NT2/D1 (cell line): ENCODE data around the gene YOD1.

Experiments used
- DNase-seq: peaks from one replicate; pipeline ENCODE4 v3.0.0-alpha.2; 2011; ENCODE audit warnings: low read depth, low spot score
- H3K27me3 ChIP-seq: 2 replicates; pipeline ENCODE4 v1.6.0; 2011; ENCODE audit warnings: mild to moderate bottlenecking; ENCODE audit not compliant: insufficient read length, insufficient read depth
- H3K36me3 ChIP-seq: 2 replicates; pipeline ENCODE4 v1.6.1; 2011; ENCODE audit warnings: mild to moderate bottlenecking, low read length, mixed read lengths; ENCODE audit not compliant: insufficient read depth, insufficient read length
- H3K4me1 ChIP-seq: 2 replicates; pipeline ENCODE4 v1.5.1; 2011; ENCODE audit not compliant: insufficient read depth, insufficient read length
- H3K4me3 ChIP-seq: 2 replicates; pipeline ENCODE4 v1.5.1; 2011; ENCODE audit warnings: low read depth; ENCODE audit not compliant: insufficient read length
- H3K9ac ChIP-seq: 2 replicates; pipeline ENCODE4 v1.6.0; 2011; ENCODE audit warnings: low read depth; ENCODE audit not compliant: insufficient read length
- H3K9me3 ChIP-seq: 2 replicates; pipeline ENCODE4 v1.5.1; 2011; ENCODE audit warnings: mild to moderate bottlenecking, low read length; ENCODE audit not compliant: insufficient read depth
- SUZ12 ChIP-seq: IDR thresholded peaks from 2 replicates; pipeline ENCODE4 v1.6.1; 2011; ENCODE audit not compliant: insufficient read length, insufficient read depth; ENCODE audit errors: extremely low read depth
- YY1 ChIP-seq: IDR thresholded peaks from 2 replicates; pipeline ENCODE4 v1.6.1; 2011; ENCODE audit not compliant: insufficient read length, insufficient read depth
- ZNF274 ChIP-seq: IDR thresholded peaks from 2 replicates; pipeline ENCODE4 v1.6.1; 2011; ENCODE audit warnings: mild to moderate bottlenecking, low read depth, low read length

Gene YOD1

GRCh38 chr1:207004931-207005830 is 45.8 kb downstream of the YOD1 start:
- peaks cover 2% of the 10 kb centered on the region for H3K4me1 ChIP-seq
- no peaks in the 10 kb centered on the region for H3K9me3 ChIP-seq
- no peaks in the 10 kb centered on the region for H3K27me3 ChIP-seq
- no peak overlapping the region for H3K9ac ChIP-seq
- H3K4me3 ChIP-seq = no peak overlapping the region
- DNase-seq = peak; percentile 82
- TF ChIP-seq SUZ12 (no peak), ZNF274 (no peak), YY1 (no peak)
- H3K36me3 ChIP-seq = no peaks in the 10 kb centered on the region

GRCh38 chr1:207003210-207003609 is 47.8 kb downstream of the YOD1 start:
- H3K4me3 ChIP-seq = no peak overlapping the region
- no peaks in the 10 kb centered on the region for H3K36me3 ChIP-seq
- no peak overlapping the region for H3K9ac ChIP-seq
- peaks cover 2% of the 10 kb centered on the region for H3K4me1 ChIP-seq
- no peaks in the 10 kb centered on the region for H3K27me3 ChIP-seq
- H3K9me3 ChIP-seq = no peaks in the 10 kb centered on the region
- no peak for DNase-seq
- TF ChIP-seq ZNF274 (no peak), SUZ12 (no peak), YY1 (no peak)

- no peak for TF ChIP-seq YY1
- H3K9me3 ChIP-seq = no peaks in the 10 kb centered on the region
- DNase-seq = no peak
- H3K27me3 ChIP-seq = no peaks in the 10 kb centered on the region
- H3K4me3 ChIP-seq = no peak overlapping the region
- no peaks in the 10 kb centered on the region for H3K36me3 ChIP-seq
- H3K4me1 ChIP-seq = peaks cover 2% of the 10 kb centered on the region
- H3K9ac ChIP-seq = no peak overlapping the region
Observed at GRCh38 chr1:207002724-207003146, 48.3 kb downstream of the YOD1 start.

GRCh38 chr1:207001492-207002245 is 49.3 kb downstream of the YOD1 start:
- Histone ChIP-seq H3K4me3 (no peak overlapping the region), H3K27me3 (no peaks in the 10 kb centered on the region), H3K9me3 (no peaks in the 10 kb centered on the region), H3K4me1 (peaks cover 2% of the 10 kb centered on the region), H3K36me3 (no peaks in the 10 kb centered on the region), H3K9ac (no peak overlapping the region)
- DNase-seq = no peak
- TF ChIP-seq SUZ12 = no peak
- TF ChIP-seq ZNF274 = no peak
- no peak for TF ChIP-seq YY1

DNA sequence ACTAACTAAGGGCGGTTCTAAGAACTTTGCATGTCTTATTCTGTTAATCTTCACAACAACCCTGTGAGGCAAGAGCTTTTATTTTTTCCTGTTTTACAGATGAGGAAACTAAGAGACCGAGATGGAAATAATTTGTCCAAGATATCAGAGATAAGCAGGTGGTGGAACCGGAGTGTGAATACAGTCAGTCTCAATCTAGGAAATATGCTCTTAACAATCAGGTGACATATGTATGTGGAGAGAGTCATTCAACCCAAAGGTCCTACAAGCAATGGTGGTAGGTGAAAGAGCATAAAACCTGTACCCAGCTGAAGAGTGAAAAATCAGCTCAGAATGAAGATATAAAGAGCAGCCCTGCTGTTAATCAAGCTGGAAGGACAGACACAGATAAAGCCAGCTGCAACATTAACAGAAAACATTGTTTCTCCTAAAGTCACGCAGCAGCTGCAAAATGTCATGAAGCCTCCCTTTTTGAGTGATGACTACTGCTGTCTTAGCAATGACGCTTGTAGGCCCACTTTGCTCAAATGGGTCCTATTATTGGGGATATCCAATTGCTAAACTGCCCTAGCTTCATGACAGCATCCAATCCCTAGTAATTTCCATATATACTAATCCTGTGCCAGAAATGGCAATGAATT is 50.2 kb downstream of the YOD1 start:
- H3K4me1 ChIP-seq = peaks cover 2% of the 10 kb centered on the region
- no peak overlapping the region for H3K4me3 ChIP-seq
- no peaks in the 10 kb centered on the region for H3K36me3 ChIP-seq
- no peak for DNase-seq
- no peaks in the 10 kb centered on the region for H3K9me3 ChIP-seq
- H3K9ac ChIP-seq = no peak overlapping the region
- H3K27me3 ChIP-seq = no peaks in the 10 kb centered on the region
- no peak for TF ChIP-seq YY1
- TF ChIP-seq SUZ12 = no peak
- TF ChIP-seq ZNF274 = no peak

GRCh38 chr1:206998816-206999215 is 52.2 kb downstream of the YOD1 start:
- TF ChIP-seq YY1 = no peak
- Histone ChIP-seq H3K4me1 (peaks cover 2% of the 10 kb centered on the region), H3K27me3 (no peaks in the 10 kb centered on the region), H3K4me3 (no peak overlapping the region), H3K9ac (no peak overlapping the region), H3K9me3 (no peaks in the 10 kb centered on the region), H3K36me3 (no peaks in the 10 kb centered on the region)
- no peak for DNase-seq
